ENCODE data around the gene KDM4C.

KDM4C gene

GRCh38 chr9:6904371-6904770, 146.6 kb downstream of the KDM4C start:
- DNase-seq (ENCODE audit: low spot score) = no peak

DNA sequence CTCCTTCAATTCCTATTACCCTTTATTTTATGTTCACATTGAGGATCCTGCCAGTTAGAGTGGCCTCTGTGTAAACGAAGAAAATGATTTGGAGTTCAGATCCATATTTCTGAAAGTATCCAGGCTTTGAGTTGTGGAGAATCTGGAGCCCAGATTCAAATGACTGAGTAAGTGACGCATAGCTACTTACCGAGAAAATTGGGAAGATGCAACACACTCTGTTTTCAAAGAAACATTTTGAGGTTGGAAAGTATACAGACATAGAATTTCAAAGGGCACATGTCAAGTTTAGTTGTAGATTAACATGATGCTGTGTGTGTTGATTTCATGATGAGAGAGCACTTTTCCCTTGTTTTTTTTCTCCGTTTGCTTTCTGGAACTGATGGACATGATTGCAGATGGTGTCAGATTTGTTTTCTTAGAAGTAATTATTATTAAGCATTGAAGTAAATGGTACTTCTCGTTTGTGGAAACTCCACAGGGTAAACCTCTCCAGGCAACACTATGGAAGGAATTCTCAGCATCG, 148.1 kb downstream of the KDM4C start:
- no peak for DNase-seq (ENCODE audit: low spot score)

- DNase-seq (ENCODE audit: low spot score) = no peak
Measured at GRCh38 chr9:6907772-6908381, 150.1 kb downstream of the KDM4C start.

DNA sequence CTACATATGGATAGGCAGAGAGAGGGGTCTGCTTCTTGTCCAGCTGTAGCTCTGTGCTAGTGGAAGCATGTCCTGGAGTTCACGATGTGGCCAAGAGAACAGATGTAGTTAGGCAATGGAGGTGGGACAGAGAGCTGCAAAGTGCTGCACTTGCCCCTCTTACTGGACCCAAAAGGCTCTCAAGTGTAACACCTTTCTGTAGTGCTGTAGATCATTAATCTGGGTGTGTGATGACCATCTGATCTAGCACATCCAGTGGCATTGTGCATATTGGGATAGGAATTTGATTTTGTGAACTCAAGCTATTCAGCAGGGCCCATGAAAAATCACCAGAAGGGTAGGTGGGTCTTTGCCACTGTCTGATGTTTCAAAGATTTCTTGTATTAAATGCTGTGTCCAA, 151.4 kb downstream of the KDM4C start:
- no peak for DNase-seq (ENCODE audit: low spot score)

- DNase-seq (ENCODE audit: low spot score) = no peak
Measured at GRCh38 chr9:6910032-6910431, 152.3 kb downstream of the KDM4C start.

GRCh38 chr9:6910497-6910896, 152.7 kb downstream of the KDM4C start:
- no peak for DNase-seq (ENCODE audit: low spot score)

DNA sequence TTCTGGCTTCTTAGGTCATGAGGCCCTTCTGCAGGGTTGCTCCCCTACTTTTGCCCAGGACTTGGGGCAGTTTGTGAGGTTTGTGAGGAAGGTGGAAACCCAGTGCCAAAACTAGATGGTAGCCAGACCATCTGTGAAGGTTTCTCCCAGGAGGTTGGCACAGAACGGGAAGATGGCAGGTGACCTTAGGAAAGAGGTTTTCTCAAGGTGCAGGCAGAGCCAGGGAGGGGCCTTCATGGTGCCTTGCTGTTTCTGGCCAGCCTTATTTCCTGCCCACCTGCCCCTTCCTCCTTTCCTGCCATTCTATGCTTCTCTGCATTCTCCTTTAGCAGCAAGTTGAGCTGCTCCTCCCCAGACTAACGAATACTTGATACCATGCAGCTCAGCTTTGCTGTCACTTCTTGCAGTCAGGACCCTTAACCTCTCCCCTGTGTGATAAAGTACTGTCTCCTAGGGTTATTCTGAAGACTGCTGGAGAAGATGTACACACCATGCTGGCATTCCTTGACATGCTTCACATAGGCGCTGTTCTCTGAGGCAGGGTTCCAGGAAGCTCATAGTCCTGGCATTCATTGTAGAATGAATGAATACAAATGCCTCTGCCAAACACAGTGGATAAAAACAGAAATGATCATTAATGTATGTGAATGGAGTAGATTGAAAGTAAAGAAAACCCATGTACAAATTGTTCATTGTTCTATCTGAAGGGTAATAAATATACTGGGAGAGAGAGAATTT, 154.3 kb downstream of the KDM4C start:
- no peak for DNase-seq (ENCODE audit: low spot score)

GRCh38 chr9:6915635-6916034, 157.9 kb downstream of the KDM4C start:
- no peak for DNase-seq (ENCODE audit: low spot score)

GRCh38 chr9:6917162-6917561, 159.4 kb downstream of the KDM4C start:
- DNase-seq (ENCODE audit: low spot score) = no peak

GRCh38 chr9:6920041-6920440, 162.3 kb downstream of the KDM4C start:
- no peak for DNase-seq (ENCODE audit: low spot score)

- DNase-seq (ENCODE audit: low spot score) = no peak
Measured at GRCh38 chr9:6921315-6921714, 163.5 kb downstream of the KDM4C start.

DNA sequence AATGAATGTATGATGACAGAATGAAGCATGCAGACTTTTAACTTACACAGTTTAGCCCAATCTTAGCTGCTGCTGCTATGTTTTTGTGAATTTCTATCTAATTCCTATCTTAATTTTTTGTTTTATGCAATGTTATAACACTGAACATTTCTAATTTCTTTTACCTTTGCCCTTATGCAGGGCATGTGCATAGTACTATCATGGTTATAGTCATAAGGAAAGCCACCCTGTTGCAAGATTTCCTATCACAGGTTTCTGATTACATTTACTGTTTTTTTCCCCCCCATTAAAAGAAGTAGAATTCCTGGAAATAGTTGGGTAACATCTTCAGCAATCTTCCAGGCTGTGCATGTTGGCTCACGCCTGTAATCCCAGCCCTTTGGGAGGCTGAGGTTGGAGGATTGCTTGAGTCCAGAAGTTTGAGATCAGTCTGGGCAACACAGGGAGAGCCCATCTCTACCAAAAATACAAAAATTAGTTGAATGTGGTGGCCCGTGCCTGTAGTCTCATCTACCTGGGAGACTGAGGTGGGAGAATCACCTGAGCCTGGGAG, 164.4 kb downstream of the KDM4C start:
- no peak for DNase-seq (ENCODE audit: low spot score)

DNA sequence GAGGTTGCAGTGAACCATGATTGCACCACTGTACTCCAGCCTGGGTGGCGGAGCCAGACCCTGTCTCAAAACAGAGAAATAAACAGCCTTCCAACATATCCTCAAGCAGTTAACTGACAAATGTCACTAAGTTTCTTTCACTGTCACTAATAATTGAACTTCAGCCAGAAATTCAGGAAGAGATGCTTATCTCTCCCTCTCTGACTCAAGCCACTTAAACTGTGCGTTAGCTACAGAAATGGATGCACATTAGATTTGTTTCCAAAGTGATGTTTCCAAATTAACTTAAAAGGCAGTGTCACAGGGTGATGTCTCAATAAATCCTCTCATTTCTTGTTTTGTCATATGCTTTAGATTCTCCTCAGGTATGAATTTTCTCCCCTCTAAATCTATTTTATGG, 164.9 kb downstream of the KDM4C start:
- DNase-seq (ENCODE audit: low spot score) = no peak

- no peak for DNase-seq (ENCODE audit: low spot score)
Measured at GRCh38 chr9:6923086-6923485, 165.3 kb downstream of the KDM4C start.

DNA sequence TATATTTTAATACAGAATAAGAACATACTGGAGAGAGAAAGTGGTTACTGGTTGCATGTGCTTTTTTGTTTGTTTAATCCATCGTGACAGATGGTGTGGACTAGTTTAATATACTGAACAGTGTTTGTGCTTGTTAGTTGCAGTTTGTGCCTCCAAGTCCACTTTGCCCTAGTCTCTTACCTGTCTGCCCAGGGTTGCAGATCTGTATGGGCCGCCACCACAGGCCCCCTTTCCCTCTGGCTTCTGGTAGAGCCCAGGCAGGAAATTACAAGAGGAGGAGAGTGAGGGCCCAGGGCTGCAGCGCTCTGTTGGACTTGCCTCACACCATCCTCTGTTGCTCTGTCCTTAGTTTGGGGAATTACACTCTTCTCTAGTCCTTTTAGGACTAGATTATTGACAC, 166.4 kb downstream of the KDM4C start:
- no peak for DNase-seq (ENCODE audit: low spot score)

DNA sequence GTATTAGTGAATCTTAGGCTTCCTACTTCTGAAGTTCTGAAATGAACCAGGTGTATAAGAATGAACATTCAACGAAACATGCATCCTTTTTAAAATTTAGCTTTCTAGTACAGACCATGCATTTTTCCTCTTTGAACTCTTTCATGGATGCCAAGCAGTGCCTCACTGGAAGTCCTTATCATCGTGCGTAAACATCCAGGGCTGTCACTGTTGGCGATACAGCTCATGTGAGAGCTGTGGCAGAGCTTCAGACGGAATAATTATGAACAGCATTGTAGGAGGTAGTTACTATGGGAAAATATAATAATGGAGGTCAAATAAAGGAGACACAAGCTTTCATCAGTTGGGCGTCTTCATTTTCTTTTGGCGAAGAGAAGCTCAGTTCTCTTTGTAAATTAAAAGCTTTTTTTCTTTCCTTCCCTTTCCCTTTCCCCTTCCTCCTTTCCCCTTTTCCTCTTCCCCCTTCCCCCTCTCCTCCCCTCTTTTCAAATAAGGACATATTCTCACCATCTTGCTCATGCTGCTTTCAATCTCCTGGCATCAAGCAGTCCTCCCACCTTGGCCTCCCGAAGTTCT, 167.3 kb downstream of the KDM4C start:
- DNase-seq (ENCODE audit: low spot score) = no peak

GRCh38 chr9:6925836-6926235, 168.1 kb downstream of the KDM4C start:
- no peak for DNase-seq (ENCODE audit: low spot score)

DNA sequence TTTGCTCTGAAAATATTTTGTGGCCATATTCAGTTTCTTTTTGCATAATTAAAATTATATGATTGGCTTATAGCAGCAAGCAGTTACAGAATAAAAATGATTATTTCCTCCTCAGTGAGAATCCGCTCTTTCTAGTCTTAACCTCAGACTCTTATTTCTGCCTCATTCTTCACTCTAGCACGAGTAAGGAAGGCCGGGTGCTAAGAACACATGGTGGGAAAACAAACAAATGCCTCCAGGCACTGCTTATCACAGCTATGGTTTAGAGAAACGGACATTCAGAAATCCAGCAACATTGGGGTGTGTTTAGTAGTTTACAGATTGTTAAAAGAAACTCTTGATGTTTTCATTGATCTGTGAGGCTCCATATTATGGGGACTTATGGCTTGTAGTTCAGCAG, 168.7 kb downstream of the KDM4C start:
- DNase-seq (ENCODE audit: low spot score) = no peak

- DNase-seq (ENCODE audit: low spot score) = no peak
Measured at GRCh38 chr9:6927838-6928237, 170.1 kb downstream of the KDM4C start.

GRCh38 chr9:6928863-6929262, 171.1 kb downstream of the KDM4C start:
- no peak for DNase-seq (ENCODE audit: low spot score)

DNA sequence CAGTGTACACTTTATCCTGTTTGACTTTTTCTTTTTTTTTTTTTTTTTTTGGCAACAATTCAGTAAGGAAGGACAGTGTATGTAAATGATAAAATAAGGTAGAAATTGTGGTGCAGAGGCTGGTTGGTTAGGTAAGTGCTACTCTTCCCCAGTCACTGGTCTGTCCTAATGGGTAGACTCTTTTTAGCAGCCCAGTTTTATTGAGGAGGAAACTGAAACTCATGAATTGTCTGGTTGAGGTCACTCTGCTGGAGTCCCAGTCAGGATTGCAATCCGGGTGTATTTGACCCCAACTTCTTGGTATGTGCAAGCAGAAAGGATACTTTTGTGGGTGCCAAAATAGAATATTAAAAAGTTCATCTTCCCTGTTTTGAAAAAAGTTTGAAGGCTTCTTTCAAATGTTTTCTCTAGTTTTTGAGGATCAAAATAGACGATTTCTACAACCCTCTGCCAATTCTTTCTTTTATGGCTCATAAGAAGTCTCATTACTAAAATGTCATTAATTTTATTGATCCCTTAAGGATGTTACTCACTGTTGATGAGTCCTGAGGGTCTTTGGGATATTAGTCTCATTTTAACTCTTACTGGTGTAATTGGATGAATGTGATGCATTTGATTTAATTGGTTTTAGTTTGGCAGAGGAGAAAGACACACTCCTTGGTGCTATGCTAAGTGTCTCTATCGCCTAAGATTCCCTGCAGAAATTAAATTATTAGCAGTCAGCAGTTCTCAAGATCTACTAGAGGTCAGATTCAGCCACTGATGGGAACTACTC, 171.9 kb downstream of the KDM4C start:
- DNase-seq (ENCODE audit: low spot score) = no peak

- DNase-seq (ENCODE audit: low spot score) = no peak
Measured at GRCh38 chr9:6930827-6931226, 173.1 kb downstream of the KDM4C start.

Data from HuH-7.5 (cell line).